ENCODE results near the gene MAP1A.

The MAP1A gene

GRCh38 chr15:43527016-43527801, 9.8 kb downstream of the MAP1A start:
- TF ChIP-seq CTCF (IDR thresholded peaks at IDR 0.05; ENCODE audit: control extremely low read depth, extremely low read depth, low read depth, missing control alignments) = no peak
- DNase-seq (ENCODE audit: extremely low spot score) = no peak
- CTCF ChIA-PET = interaction anchor here (0.6 to 3.3 kb wide), 2 partner anchors 14 to 929 kb away, joined by 3 to 41 read pairs; no protein-coding TSS in a partner anchor
- POLR2A ChIA-PET = interaction anchor here (0.5 kb wide), 1 partner anchor 219 kb away, joined by 3 read pairs; the partner anchor contains the start of gene PDIA3

GRCh38 chr15:43527802-43528541, 10.6 kb downstream of the MAP1A start:
- CTCF ChIA-PET = interaction anchor here (3.3 kb wide), 1 partner anchor 14 kb away, joined by 41 read pairs; no protein-coding TSS in a partner anchor
- no peak for TF ChIP-seq CTCF (IDR thresholded peaks at IDR 0.05; ENCODE audit: control extremely low read depth, extremely low read depth, low read depth, missing control alignments)
- no peak for DNase-seq (ENCODE audit: extremely low spot score)
- POLR2A ChIA-PET = no interaction called here

- CTCF ChIA-PET = interaction anchor here (3.3 kb wide), 1 partner anchor 15 kb away, joined by 41 read pairs; no protein-coding TSS in a partner anchor
- DNase-seq (ENCODE audit: extremely low spot score) = no peak
- no peak for TF ChIP-seq CTCF (IDR thresholded peaks at IDR 0.05; ENCODE audit: control extremely low read depth, extremely low read depth, low read depth, missing control alignments)
- POLR2A ChIA-PET = no interaction called here
Measured at GRCh38 chr15:43528542-43529007, 11.2 kb downstream of the MAP1A start.

- ChIA-PET POLR2A (no interaction called here), CTCF (interaction anchor here (3.3 to 4.9 kb wide), 2 partner anchors 15 to 16 kb away, joined by 22 to 41 read pairs; no protein-coding TSS in a partner anchor)
- TF ChIP-seq CTCF (IDR thresholded peaks at IDR 0.05; ENCODE audit: control extremely low read depth, extremely low read depth, low read depth, missing control alignments) = no peak
- DNase-seq (ENCODE audit: extremely low spot score) = no peak
Measured at GRCh38 chr15:43529141-43529540, 11.7 kb downstream of the MAP1A start.

GRCh38 chr15:43529587-43530345, 12.4 kb downstream of the MAP1A start:
- DNase-seq (ENCODE audit: extremely low spot score) = no peak
- ChIA-PET CTCF (interaction anchor here (4.9 kb wide), 1 partner anchor 16 kb away, joined by 22 read pairs; no protein-coding TSS in a partner anchor), POLR2A (no interaction called here)
- no peak for TF ChIP-seq CTCF (IDR thresholded peaks at IDR 0.05; ENCODE audit: control extremely low read depth, extremely low read depth, low read depth, missing control alignments)

Data from GM10248 (cell line).